C4-2B (cell line): ENCODE results near the gene CDKN2AIPNL.

ENCODE experiments used
- H3K27ac ChIP-seq: fragments of 450-650 bp; 2 replicates; pipeline ENCODE4 v1.5.1; 2017
- ZFX ChIP-seq: fragments of 450-650 bp; IDR thresholded peaks from 2 replicates; pipeline ENCODE4 v1.6.1; 2017
- TF ChIP-seq, protein P1 (sequence below): fragments of 450-650 bp; conservative IDR thresholded peaks from 2 replicates; pipeline ENCODE4 v1.5.1; 2017; ENCODE audit warnings: mild to moderate bottlenecking

Gene CDKN2AIPNL

DNA sequence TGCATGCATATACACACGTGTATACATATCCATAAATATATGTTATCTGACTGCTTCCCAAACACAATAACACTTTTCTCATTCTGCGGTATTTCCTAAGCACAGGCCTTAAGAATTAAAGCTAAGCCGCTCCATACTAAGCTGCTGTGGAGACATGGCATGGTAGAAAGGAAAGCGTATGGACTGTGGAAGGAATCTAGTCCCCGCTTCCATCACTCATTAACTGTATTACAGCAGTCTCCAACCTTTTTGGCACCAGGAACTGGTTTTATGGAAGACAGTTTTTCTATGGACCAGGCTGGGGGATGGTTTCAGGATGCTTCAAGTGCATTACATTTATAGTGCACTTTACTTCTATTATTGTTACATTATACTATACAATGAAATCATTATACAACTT, 56.0 kb downstream of the CDKN2AIPNL start:
- no peak overlapping the region for H3K27ac ChIP-seq
- no peak for TF ChIP-seq ZFX
- TF ChIP-seq, protein P1, sequence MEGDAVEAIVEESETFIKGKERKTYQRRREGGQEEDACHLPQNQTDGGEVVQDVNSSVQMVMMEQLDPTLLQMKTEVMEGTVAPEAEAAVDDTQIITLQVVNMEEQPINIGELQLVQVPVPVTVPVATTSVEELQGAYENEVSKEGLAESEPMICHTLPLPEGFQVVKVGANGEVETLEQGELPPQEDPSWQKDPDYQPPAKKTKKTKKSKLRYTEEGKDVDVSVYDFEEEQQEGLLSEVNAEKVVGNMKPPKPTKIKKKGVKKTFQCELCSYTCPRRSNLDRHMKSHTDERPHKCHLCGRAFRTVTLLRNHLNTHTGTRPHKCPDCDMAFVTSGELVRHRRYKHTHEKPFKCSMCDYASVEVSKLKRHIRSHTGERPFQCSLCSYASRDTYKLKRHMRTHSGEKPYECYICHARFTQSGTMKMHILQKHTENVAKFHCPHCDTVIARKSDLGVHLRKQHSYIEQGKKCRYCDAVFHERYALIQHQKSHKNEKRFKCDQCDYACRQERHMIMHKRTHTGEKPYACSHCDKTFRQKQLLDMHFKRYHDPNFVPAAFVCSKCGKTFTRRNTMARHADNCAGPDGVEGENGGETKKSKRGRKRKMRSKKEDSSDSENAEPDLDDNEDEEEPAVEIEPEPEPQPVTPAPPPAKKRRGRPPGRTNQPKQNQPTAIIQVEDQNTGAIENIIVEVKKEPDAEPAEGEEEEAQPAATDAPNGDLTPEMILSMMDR, result no peak
